ENCODE measurements around the gene CDC20. TPM values are rescaled to one million over a fixed set of nuclear protein-coding genes. Genes with fewer than 3 reads are reported as not detected.

The CDC20 gene
- total and polyA plus RNA-seq, 2 of the 8 experiments (the other 6 are each of a cell fraction or from before 2014, with no cell fraction given) = 214 to 221 TPM

DNA sequence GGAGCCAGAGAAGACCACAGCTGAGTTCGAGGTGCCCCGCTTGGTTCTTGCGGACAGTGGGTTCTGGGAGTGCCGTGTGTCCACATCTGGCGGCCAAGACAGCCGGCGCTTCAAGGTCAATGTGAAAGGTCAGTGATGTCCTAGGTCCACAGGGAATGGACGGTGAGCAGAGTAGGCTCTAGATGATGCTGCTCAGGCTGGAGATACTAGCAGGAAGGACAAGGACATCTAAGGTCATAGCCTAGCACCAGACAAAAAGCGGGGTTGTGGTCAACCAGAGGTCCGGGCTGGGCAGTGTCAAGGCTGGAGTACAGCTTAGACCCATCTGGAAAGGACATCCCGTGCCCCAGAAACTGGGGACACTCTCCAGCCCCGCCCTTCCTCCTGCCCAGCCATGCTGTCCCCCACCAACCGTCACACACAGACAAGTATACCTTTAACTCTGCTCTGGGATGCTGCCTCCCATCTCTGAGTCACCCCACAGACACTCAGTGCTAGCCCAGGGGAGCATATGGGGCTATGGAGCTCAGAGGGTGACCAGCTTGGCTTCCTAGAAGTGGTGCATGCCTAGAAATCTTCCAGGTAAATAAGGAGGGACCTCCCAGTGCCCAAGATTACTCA is 49.3 kb upstream of the CDC20 start:
- Histone ChIP-seq H2BK15ac (ENCODE audit: low read length) (no peak overlapping the region), H3K23ac (ENCODE audit: insufficient read length) (no peak overlapping the region), H3K27me3 (replicated peaks in 1 of 4; ENCODE audit: control insufficient read depth in 3 of 4, extremely low read depth in 1 of 4, insufficient read depth in 3 of 4, low read length in 3 of 4) (no peaks in the 10 kb centered on the region; a peak in 1 of 7 replicates), H3K9ac (replicated peaks in 1 of 4; ENCODE audit: extremely low read depth in 1 of 4, low read depth in 3 of 4, low read length in 3 of 4) (no peak overlapping the region), H3K36me3 (ENCODE audit: control insufficient read depth in 2 of 4, insufficient read depth in 4 of 4, low read length in 3 of 4) (no peaks in the 10 kb centered on the region), H3K79me2 (ENCODE audit: control insufficient read depth in 1 of 2, insufficient read depth in 2 of 2, low read length in 2 of 2) (no peaks in the 10 kb centered on the region), H3K79me1 (ENCODE audit: low read depth, low read length) (no peaks in the 10 kb centered on the region), H3K9me3 (ENCODE audit: insufficient read depth in 2 of 2, low read depth in 1 of 2, low read length in 1 of 2) (no peaks in the 10 kb centered on the region), H2AK5ac (ENCODE audit: low read depth, low read length) (no peak overlapping the region), H3K27ac (ENCODE audit: low read depth, low read length) (no peak overlapping the region), H4K20me1 (replicated peaks in 1 of 2; ENCODE audit: control insufficient read depth in 1 of 2, insufficient read depth in 2 of 2, low read length in 2 of 2) (no peaks in the 10 kb centered on the region), H4K91ac (replicated peaks; ENCODE audit: insufficient read length, low read length) (no peak overlapping the region), H4K8ac (ENCODE audit: extremely low read depth, insufficient read depth, low read length) (no peak overlapping the region; the same call in 1 of the 2 replicates), H4K5ac (ENCODE audit: insufficient read length, low read depth, low read length) (no peak overlapping the region), H3K4me3 (ENCODE audit: extremely low read depth in 1 of 4, insufficient read depth in 2 of 4, low read depth in 3 of 4, low read length in 4 of 4) (no peak overlapping the region), H3K14ac (ENCODE audit: insufficient read length) (no peak overlapping the region), H3K4me2 (ENCODE audit: insufficient read depth in 1 of 2, low read depth in 2 of 2, low read length in 2 of 2) (no peak overlapping the region), H3K23me2 (ENCODE audit: low read depth, low read length) (no peaks in the 10 kb centered on the region), H2BK12ac (ENCODE audit: low read depth, low read length) (no peak overlapping the region), H3K18ac (ENCODE audit: extremely low read depth, low read length) (no peak overlapping the region), H2BK20ac (ENCODE audit: low read length) (no peak overlapping the region), H3K4me1 (replicated peaks in 1 of 4; ENCODE audit: control insufficient read depth in 3 of 4, insufficient read depth in 4 of 4, low read length in 3 of 4) (no peaks in the 10 kb centered on the region), H2AFZ (ENCODE audit: low read length) (no peak overlapping the region), H3K4ac (replicated peaks; ENCODE audit: insufficient read length, low read depth, low read length) (no peak overlapping the region), H3K56ac (replicated peaks; ENCODE audit: insufficient read length, low read depth, low read length) (no peak overlapping the region), H2BK120ac (replicated peaks; ENCODE audit: low read depth, low read length) (no peak overlapping the region), H2BK5ac (ENCODE audit: low read depth, low read length) (no peak overlapping the region)
- CTCF ChIA-PET (ENCODE audit: partially characterized antibody) = interaction anchor here (0.7 to 2.5 kb wide), 4 partner anchors 11 to 1095 kb away, joined by 3 to 8 read pairs (median 4); no protein-coding TSS in a partner anchor
- TF ChIP-seq HDAC2 (IDR thresholded peaks at IDR 0.05; ENCODE audit: borderline replicate concordance in 1 of 2, low read depth in 2 of 2, low read length in 2 of 2) (no peak), BCL11A (IDR thresholded peaks at IDR 0.05; ENCODE audit: low read depth in 2 of 2, low read length in 2 of 2) (no peak), TAF7 (optimal IDR thresholded peaks at IDR 0.05; ENCODE audit: borderline replicate concordance, low read depth, low read length) (no peak), PHF8 (conservative IDR thresholded peaks at IDR 0.05; ENCODE audit: low read depth, low read length) (no peak), NRF1 (IDR thresholded peaks at IDR 0.05; ENCODE audit: low read depth, low read length) (no peak), RFX5 (IDR thresholded peaks at IDR 0.05; ENCODE audit: borderline replicate concordance, low read depth, low read length) (no peak), CBX8 (IDR thresholded peaks at IDR 0.05; ENCODE audit: borderline replicate concordance, low read depth, low read length) (no peak), SRF (IDR thresholded peaks at IDR 0.05; ENCODE audit: low read depth, low read length) (no peak), SIRT6 (IDR thresholded peaks at IDR 0.05; ENCODE audit: low read length) (no peak), BACH1 (IDR thresholded peaks at IDR 0.05; ENCODE audit: low read length) (no peak)
- FAIRE-seq (no peak), DNase-seq (ENCODE audit: low read depth in 1 of 2, low spot score in 2 of 2) (no peak)
- WGBS, 2 experiments (ENCODE audit: extremely low coverage in 1 of 2, insufficient coverage in 1 of 2, insufficient read length in 1 of 2, insufficient replicate concordance in 2 of 2, low coverage in 1 of 2, low lambda C conversion rate in 2 of 2, missing lambda C conversion rate in 1 of 2) = 92% methylated on average over 13 of the region's 13 CpGs; no CpG with 5 or more reads in 1 of the 2 experiments
- POLR2A ChIA-PET (ENCODE audit: partially characterized antibody) = interaction anchor here (0.6 to 1.2 kb wide), 3 partner anchors 16 to 332 kb away, joined by 3 to 7 read pairs (median 3); no protein-coding TSS in a partner anchor

Measured in H1 (cell line).